ENCODE results near the gene DOCK7. TPM values are rescaled to one million over a fixed set of nuclear protein-coding genes. Genes with fewer than 3 reads are reported as not detected.
A peak's percentile ranks its signal among the peaks of the same experiment; 100 is the strongest.

Gene DOCK7
- total RNA-seq, 1 experiment from 2014 or later = 70.1 TPM

DNA sequence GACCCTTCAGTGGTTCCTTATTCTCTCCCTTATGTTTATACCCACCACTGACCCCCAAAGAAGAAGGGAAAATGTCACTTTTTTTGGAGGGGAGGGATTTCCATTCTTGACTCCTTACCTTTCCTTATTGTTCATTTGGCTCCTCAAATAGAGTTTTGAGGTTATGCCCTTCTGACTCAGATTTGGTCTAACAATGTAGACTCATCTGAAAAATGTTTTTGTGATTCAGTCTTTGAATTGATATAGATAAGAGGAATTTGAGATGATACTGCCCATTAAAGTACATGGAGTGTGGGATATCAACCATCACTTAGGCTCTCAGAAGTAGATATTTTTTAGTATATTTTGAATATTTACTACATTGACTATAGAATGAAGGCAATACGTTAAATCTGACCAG lies 235.2 kb downstream of the DOCK7 start:
- Histone ChIP-seq H3K27ac (ENCODE audit: low read length) (no peak overlapping the region), H4K20me1 (ENCODE audit: low read length) (peaks cover 4% of the 10 kb centered on the region; the same call in 1 of the 2 replicates), H3K9me3 (ENCODE audit: low read length) (no peaks in the 10 kb centered on the region), H3K27me3 (ENCODE audit: low read length) (no peaks in the 10 kb centered on the region), H2AFZ (ENCODE audit: low read length) (no peak overlapping the region), H3K4me1 (ENCODE audit: insufficient read depth, low read length) (peaks cover 6% of the 10 kb centered on the region; the same call in 1 of the 2 replicates), H3K36me3 (ENCODE audit: low read depth, low read length) (peaks cover 53% of the 10 kb centered on the region), H3K9ac (ENCODE audit: low read length) (no peak overlapping the region), H3F3A (ENCODE audit: low read length, unreplicated experiment) (no peaks in the 10 kb centered on the region), H3K4me2 (ENCODE audit: low read length) (no peak overlapping the region), H3K79me2 (ENCODE audit: low read length) (no peaks in the 10 kb centered on the region), H3K9me2 (replicated peaks; ENCODE audit: low read length) (no peaks in the 10 kb centered on the region), H3K4me3 (ENCODE audit: low read length) (no peak overlapping the region)
- peak; percentile 31 for ATAC-seq
- CTCF ChIA-PET = no interaction called here
- intact Hi-C loops (cut with micrococcal nuclease) = no loop called here
- DNase-seq = peak; percentile 55
- no TSS peak for BruUV-seq (replicated peaks)
- POLR2A ChIA-PET (ENCODE audit: unreplicated experiment) = no interaction called here
- TF ChIP-seq EZH2phosphoT487 (IDR thresholded peaks at IDR 0.05; ENCODE audit: borderline replicate concordance, low read length) (no peak), EZH2 (IDR thresholded peaks at IDR 0.05; ENCODE audit: low read length, unreplicated experiment) (no peak)
- TF ChIP-seq, protein P1, sequence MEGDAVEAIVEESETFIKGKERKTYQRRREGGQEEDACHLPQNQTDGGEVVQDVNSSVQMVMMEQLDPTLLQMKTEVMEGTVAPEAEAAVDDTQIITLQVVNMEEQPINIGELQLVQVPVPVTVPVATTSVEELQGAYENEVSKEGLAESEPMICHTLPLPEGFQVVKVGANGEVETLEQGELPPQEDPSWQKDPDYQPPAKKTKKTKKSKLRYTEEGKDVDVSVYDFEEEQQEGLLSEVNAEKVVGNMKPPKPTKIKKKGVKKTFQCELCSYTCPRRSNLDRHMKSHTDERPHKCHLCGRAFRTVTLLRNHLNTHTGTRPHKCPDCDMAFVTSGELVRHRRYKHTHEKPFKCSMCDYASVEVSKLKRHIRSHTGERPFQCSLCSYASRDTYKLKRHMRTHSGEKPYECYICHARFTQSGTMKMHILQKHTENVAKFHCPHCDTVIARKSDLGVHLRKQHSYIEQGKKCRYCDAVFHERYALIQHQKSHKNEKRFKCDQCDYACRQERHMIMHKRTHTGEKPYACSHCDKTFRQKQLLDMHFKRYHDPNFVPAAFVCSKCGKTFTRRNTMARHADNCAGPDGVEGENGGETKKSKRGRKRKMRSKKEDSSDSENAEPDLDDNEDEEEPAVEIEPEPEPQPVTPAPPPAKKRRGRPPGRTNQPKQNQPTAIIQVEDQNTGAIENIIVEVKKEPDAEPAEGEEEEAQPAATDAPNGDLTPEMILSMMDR (conservative IDR thresholded peaks at IDR 0.05; ENCODE audit: low read depth, low read length) = no peak

DNA sequence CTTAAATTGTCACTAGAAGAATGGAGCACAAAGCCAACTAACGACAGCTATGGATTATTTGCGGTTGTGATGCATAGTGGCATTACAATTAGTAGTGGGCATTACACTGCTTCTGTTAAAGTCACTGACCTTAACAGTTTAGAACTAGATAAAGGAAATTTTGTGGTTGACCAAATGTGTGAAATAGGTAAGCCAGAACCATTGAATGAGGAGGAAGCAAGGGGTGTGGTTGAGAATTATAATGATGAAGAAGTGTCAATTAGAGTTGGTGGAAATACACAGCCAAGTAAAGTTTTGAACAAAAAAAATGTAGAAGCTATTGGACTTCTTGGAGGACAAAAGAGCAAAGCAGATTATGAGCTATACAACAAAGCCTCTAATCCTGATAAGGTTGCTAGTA lies 237.9 kb downstream of the DOCK7 start:
- no peak overlapping the region for H2AFZ ChIP-seq (ENCODE audit: low read length)
- no peak overlapping the region for H3K9ac ChIP-seq (ENCODE audit: low read length)
- no TSS peak for BruUV-seq (replicated peaks)
- H3F3A ChIP-seq (ENCODE audit: low read length, unreplicated experiment) = no peaks in the 10 kb centered on the region
- peaks cover 4% of the 10 kb centered on the region; the same call in 1 of the 2 replicates for H4K20me1 ChIP-seq (ENCODE audit: low read length)
- no peak overlapping the region for H3K4me2 ChIP-seq (ENCODE audit: low read length)
- no peak overlapping the region for H3K27ac ChIP-seq (ENCODE audit: low read length)
- no peaks in the 10 kb centered on the region for H3K27me3 ChIP-seq (ENCODE audit: low read length)
- TF ChIP-seq EZH2 (IDR thresholded peaks at IDR 0.05; ENCODE audit: low read length, unreplicated experiment) (no peak), EZH2phosphoT487 (IDR thresholded peaks at IDR 0.05; ENCODE audit: borderline replicate concordance, low read length) (no peak)
- TF ChIP-seq, protein P1 (conservative IDR thresholded peaks at IDR 0.05; ENCODE audit: low read depth, low read length) = no peak
- H3K4me1 ChIP-seq (ENCODE audit: insufficient read depth, low read length) = peaks cover 6% of the 10 kb centered on the region; the same call in 1 of the 2 replicates
- H3K36me3 ChIP-seq (ENCODE audit: low read depth, low read length) = peaks cover 64% of the 10 kb centered on the region
- no peak overlapping the region for H3K4me3 ChIP-seq (ENCODE audit: low read length)
- DNase-seq (no peak), ATAC-seq (no peak)
- CTCF ChIA-PET = interaction anchor here (0.6 kb wide), 2 partner anchors 34 to 43 kb away, joined by 3 read pairs; no protein-coding TSS in a partner anchor
- H3K79me2 ChIP-seq (ENCODE audit: low read length) = peaks cover 8% of the 10 kb centered on the region; the same call in 1 of the 2 replicates
- intact Hi-C loops (cut with micrococcal nuclease) = no loop called here
- no peaks in the 10 kb centered on the region for H3K9me3 ChIP-seq (ENCODE audit: low read length)
- H3K9me2 ChIP-seq (replicated peaks; ENCODE audit: low read length) = no peaks in the 10 kb centered on the region
- POLR2A ChIA-PET (ENCODE audit: unreplicated experiment) = interaction anchor here (0.6 kb wide), 1 partner anchor 298 kb away, joined by 3 read pairs; no protein-coding TSS in a partner anchor

DNA sequence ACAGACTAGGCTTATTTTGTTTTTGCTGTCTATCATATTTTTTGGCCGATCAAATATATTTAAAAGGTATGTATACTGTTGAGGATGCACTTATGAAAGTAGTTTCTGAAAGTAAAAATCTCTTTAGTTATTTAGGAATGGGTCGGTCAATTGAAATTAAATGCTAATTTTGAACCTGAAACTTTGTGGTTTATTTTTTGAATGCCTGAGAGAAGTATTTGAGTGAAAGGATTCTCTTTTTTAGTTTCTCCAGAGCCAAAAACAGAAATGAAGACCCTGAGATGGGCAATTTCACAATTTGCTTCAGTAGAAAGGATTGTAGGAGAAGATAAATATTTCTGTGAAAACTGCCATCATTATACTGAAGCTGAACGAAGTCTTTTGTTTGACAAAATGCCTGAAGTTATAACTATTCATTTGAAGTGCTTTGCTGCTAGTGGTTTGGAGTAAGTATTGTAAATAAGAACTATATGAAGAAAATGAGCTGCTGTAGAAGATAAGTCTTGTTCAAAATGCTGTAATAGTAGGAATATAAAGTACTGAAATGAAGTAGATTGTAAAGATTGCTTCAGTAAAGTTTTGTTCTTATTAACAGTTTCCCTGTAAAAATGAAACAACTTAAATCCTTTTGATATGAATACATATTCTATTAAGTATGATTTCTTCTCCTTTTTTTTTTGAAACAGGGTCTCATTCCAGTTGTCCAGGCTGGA lies 239.8 kb downstream of the DOCK7 start:
- no TSS peak for BruUV-seq (replicated peaks)
- no peaks in the 10 kb centered on the region for H3K9me3 ChIP-seq (ENCODE audit: low read length)
- DNase-seq (no peak), ATAC-seq (no peak)
- TF ChIP-seq EZH2 (IDR thresholded peaks at IDR 0.05; ENCODE audit: low read length, unreplicated experiment) (no peak), EZH2phosphoT487 (IDR thresholded peaks at IDR 0.05; ENCODE audit: borderline replicate concordance, low read length) (no peak)
- TF ChIP-seq, protein P1 (conservative IDR thresholded peaks at IDR 0.05; ENCODE audit: low read depth, low read length) = no peak
- no peak overlapping the region for H3K9ac ChIP-seq (ENCODE audit: low read length)
- intact Hi-C loops (cut with micrococcal nuclease) = no loop called here
- peaks cover 7% of the 10 kb centered on the region; the same call in 1 of the 2 replicates for H4K20me1 ChIP-seq (ENCODE audit: low read length)
- H3K9me2 ChIP-seq (replicated peaks; ENCODE audit: low read length) = no peaks in the 10 kb centered on the region
- no peaks in the 10 kb centered on the region for H3K27me3 ChIP-seq (ENCODE audit: low read length)
- no peak overlapping the region for H3K27ac ChIP-seq (ENCODE audit: low read length)
- POLR2A ChIA-PET (ENCODE audit: unreplicated experiment) = no interaction called here
- CTCF ChIA-PET = no interaction called here
- H3K4me2 ChIP-seq (ENCODE audit: low read length) = no peak overlapping the region
- no peak overlapping the region for H3K4me3 ChIP-seq (ENCODE audit: low read length)
- H3K79me2 ChIP-seq (ENCODE audit: low read length) = peaks cover 26% of the 10 kb centered on the region
- peaks cover 66% of the 10 kb centered on the region for H3K36me3 ChIP-seq (ENCODE audit: low read depth, low read length)
- no peak overlapping the region for H2AFZ ChIP-seq (ENCODE audit: low read length)
- H3K4me1 ChIP-seq (ENCODE audit: insufficient read depth, low read length) = peaks cover 6% of the 10 kb centered on the region; the same call in 1 of the 2 replicates
- H3F3A ChIP-seq (ENCODE audit: low read length, unreplicated experiment) = no peaks in the 10 kb centered on the region
